Right lobe of liver (tissue), 4 donors: ENCODE measurements around the gene CFAP221.

Experiments
- POLR2A ChIP-seq: fragments of 450-650 bp; IDR thresholded peaks from one replicate; pipeline ENCODE4 v1.6.1; 2017; ENCODE audit warnings: antibody characterized with exemption, mild to moderate bottlenecking
- TF ChIP-seq, protein P1 (sequence below), 4 donors: fragments of 200-600 bp in 3 of 4; fragments of 450-650 bp in 1 of 4; IDR thresholded peaks; one replicate each; pipeline versions ENCODE4 v1.5.1 to v1.8.0; 2016 to 2022; ENCODE audit warnings: antibody characterized with exemption in 4 of 4, mild to moderate bottlenecking in 2 of 4
- donor health status: DM: no; HTN: no; CAD: no.
- donor health status: DM: no; HTN: no; CAD: no.
- donor health status: DM: no; HTN: yes; CAD: no.

GRCh38 chr2:119692954-119693353, 148.7 kb downstream of the CFAP221 start:
- TF ChIP-seq POLR2A, result no peak
- TF ChIP-seq, protein P1, sequence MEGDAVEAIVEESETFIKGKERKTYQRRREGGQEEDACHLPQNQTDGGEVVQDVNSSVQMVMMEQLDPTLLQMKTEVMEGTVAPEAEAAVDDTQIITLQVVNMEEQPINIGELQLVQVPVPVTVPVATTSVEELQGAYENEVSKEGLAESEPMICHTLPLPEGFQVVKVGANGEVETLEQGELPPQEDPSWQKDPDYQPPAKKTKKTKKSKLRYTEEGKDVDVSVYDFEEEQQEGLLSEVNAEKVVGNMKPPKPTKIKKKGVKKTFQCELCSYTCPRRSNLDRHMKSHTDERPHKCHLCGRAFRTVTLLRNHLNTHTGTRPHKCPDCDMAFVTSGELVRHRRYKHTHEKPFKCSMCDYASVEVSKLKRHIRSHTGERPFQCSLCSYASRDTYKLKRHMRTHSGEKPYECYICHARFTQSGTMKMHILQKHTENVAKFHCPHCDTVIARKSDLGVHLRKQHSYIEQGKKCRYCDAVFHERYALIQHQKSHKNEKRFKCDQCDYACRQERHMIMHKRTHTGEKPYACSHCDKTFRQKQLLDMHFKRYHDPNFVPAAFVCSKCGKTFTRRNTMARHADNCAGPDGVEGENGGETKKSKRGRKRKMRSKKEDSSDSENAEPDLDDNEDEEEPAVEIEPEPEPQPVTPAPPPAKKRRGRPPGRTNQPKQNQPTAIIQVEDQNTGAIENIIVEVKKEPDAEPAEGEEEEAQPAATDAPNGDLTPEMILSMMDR (IDR thresholded peaks at IDR 0.05), result no peak
